Measurements from ENCODE around the gene RPTOR.
A peak's percentile ranks its signal among the peaks of the same experiment; 100 is the strongest.

RPTOR gene

DNA sequence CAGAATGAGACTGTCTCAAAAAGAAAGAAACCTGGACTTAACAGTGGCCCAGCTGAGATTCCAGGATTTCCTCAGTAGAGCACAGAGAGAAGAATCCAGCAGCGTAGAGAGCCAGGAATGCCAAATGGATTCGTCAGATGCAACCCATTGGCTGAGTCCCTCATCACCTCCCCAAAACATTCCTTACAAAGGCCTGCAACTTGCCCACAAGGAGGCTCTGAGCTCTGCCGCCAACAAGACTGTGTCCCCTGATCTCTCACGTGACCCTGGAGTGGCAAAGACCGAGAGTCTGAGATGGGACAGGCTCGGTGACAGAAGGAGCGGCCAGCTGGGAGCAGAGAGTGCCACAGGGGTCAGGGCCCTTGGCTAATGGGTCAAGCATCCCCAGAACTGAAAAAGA lies 440.1 kb downstream of the RPTOR start:
- no peak overlapping the region for H3K4me3 ChIP-seq (ENCODE audit: low read depth, low read length)

GRCh38 chr17:80986046-80986445 lies 441.4 kb downstream of the RPTOR start:
- no peak overlapping the region for H3K4me3 ChIP-seq (ENCODE audit: low read depth, low read length)

GRCh38 chr17:80986816-80987475 lies 442.3 kb downstream of the RPTOR start:
- H3K4me3 ChIP-seq (ENCODE audit: low read depth, low read length): no peak overlapping the region

- H3K4me3 ChIP-seq (ENCODE audit: low read depth, low read length): no peak overlapping the region
Measured at GRCh38 chr17:80987941-80988461, 443.4 kb downstream of the RPTOR start.

DNA sequence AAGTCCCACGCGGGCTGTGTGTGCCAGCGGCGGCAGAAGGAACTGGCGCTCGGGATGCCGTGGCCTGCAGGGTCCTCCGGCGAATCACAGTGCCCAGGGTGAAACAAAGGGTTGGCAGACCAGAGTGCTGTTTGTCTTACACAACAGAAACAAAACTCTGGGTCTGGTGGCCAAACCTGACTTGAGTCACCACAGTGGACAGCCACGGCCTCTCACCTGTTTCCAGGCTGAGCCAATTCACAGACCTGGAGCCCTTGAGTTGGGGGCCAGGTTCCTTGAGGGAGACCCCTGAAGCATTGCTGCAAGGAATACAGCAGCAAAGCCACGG lies 444.9 kb downstream of the RPTOR start:
- H3K4me3 ChIP-seq (ENCODE audit: low read depth, low read length): no peak overlapping the region

DNA sequence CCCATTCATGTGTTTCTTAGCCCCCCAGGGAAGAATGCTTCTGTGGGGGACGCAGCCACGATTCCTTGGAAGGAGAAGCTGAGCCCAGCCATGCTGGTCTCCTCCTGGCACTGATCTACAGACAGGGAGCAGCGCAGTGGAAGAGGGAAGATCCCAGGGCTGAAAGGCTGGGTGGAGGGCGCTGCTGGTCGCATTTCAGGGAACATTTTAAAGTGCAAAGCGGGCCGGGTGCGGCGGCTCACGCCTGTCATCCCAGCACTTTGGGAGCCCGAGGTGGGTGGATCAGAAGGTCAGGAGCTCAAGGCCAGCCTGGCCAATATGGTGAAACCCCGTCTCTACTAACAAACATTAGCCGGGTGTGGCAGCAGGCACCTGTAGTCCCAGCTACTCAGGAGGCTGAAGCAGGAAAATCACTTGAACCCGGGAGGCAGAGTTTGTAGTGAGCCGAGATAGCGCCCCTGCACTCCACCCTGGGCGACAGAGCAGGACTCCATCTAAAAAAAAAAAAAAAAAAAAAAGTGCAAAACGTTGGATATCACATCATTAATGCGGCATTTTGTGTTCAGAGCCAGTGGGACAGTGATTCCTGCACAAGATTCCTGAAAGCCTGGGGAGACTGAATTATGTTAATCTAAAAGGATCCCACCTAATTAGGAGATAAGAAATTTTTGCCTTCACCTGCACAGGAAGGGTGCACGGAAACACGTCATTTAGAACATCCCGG lies 446.4 kb downstream of the RPTOR start:
- H3K4me3 ChIP-seq (ENCODE audit: low read depth, low read length): peak overlapping the region; percentile 54

- H3K4me3 ChIP-seq (ENCODE audit: low read depth, low read length): peak within 1 kb of the TSS; percentile 54
Measured at GRCh38 chr17:80991645-80992076, 447.0 kb downstream of the RPTOR start, which contains the start of gene CHMP6. CHMP6 (plus strand) TSS chr17:80991841; CDS start chr17:80991919, 78 bp downstream.

DNA sequence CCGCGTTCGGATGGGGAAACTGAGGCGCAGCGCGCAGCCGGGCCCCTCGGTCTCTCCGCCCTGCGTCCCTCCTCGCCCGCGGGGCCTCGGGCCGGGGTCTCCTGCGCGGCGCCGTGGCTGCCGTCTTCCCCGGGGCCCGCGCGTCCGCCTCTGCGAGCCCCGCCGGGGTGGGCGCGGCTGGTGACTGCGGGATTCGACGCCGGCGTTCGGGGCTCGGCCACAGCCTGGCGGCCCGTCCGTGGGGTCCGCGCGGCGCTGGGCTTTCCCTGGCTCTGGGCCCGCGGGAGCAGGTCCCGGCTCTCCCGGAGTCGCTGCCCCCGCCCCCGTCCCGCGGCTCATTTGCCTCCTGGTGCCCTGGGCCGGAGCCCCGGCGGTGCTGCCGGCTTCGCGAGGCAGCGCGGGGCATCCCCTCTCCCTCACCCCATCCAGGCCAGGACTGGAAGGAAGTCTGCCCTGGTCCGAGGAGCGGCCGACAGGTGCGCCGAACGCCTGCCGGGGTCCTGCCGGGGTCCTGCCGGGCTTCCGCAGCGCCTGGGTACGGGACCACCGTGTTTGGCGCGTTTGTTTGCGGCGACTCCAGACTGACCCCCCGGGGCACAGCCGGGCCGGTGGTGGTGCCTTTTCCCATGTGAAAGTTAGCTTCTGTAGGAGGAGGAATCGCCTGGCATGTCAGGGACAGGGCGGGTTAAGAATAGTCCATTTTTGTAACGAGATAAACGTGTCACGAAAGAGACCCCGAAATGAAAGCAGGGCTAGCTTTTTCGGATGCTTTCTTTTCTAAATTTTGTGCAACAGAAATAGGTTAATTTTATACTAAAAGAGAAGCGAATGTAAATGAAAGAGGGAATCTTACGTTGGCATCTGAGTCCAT lies 447.7 kb downstream of the RPTOR start:
- H3K4me3 ChIP-seq (ENCODE audit: low read depth, low read length): peak overlapping the region; percentile 54

GRCh38 chr17:80992948-80993624 lies 448.4 kb downstream of the RPTOR start:
- peak overlapping the region; percentile 54 for H3K4me3 ChIP-seq (ENCODE audit: low read depth, low read length)

DNA sequence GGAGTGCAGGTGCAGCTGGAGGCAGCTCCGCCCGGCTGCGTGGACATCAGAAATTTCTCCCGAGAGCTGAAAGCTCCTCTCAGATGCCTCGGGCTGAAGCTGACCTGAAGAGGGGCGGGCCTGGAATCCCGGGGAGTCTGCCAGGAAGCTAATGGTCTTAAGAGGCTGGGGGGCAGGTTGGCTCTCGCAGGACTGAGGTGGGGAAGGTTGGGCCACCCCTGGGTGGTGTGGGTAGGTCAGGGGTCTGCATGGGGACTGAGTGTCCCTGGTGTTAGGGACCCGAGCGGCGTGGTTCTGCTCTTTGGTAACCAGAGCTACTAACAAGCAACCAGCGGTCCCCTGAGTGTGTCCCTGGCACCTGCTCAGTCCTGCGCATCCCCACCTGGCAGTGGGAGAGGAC lies 450.5 kb downstream of the RPTOR start:
- no peak overlapping the region for H3K4me3 ChIP-seq (ENCODE audit: low read depth, low read length)

DNA sequence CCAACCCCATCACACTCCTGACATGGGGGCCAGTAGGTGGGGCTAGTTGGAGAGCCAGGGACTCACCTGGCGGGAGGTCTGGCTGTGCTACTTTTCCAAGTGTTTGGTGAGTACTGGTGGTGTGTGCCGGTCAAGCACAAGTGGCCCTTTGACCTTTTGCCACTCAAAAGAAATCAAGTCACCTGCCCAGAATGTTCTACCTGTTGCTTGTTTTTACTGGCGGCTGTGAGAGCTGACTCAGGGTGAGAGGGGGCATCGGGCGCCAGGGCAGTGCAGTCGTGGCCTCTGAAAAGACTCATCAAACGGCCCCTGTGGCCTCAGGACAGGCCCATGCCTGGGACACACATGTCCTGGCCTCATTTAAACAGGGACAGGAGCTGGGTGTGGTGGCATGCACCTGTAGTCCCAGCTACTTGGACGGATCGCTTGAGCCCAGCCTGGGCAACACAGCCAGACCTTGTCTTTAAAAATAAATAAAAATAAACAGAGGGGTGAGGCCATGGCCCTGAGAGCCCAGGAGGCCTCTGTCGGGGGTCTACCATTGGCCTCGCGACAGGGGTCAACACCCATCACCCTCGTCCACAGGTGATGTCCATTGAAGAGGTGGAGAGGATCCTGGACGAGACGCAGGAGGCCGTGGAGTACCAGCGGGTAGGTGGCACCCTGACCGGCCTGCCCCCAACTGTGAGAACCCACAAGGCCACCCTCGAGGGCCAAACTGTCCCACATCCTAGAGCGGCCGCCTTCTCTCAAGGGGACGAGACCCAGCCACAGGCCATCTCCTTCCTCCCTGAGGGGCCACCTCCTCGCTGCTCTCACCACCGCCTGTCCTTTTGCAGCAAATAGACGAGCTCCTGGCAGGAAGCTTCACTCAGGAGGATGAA lies 452.0 kb downstream of the RPTOR start:
- no peak overlapping the region for H3K4me3 ChIP-seq (ENCODE audit: low read depth, low read length)

- H3K4me3 ChIP-seq (ENCODE audit: low read depth, low read length): no peak overlapping the region
Measured at GRCh38 chr17:80997424-80998117, 452.9 kb downstream of the RPTOR start.

DNA sequence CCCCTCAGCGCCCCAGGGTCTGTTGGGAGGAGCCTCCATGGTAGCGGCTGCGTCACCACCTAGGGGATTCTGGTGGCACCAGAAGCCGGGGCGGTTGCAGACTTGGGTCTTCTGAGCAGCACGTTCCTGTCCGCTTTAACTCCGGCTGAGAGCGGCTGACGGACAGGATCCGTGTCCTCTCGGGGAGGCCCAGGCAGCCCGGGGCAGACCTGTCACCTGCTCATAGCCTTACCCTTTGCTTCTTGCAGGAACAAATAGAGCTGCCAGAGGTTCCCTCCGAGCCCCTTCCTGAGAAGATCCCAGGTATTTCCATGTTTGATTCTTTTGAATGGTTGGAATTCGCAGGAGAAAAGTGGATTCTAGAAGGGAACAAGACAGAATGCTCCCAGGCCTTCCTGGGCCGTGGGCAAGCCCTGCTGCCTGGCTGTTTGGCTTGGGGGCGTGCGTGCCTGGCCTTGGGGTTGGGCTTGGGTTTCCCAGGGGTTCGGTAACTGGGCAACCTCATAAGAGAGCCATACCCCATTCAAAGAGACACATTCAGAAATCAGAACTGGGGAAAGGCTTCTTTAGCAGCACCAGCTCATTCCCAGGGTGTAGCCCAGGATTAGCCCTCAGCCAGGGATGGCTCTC lies 453.6 kb downstream of the RPTOR start:
- no peak overlapping the region for H3K4me3 ChIP-seq (ENCODE audit: low read depth, low read length)

GRCh38 chr17:80998748-80999535 lies 454.3 kb downstream of the RPTOR start:
- no peak overlapping the region for H3K4me3 ChIP-seq (ENCODE audit: low read depth, low read length)

DNA sequence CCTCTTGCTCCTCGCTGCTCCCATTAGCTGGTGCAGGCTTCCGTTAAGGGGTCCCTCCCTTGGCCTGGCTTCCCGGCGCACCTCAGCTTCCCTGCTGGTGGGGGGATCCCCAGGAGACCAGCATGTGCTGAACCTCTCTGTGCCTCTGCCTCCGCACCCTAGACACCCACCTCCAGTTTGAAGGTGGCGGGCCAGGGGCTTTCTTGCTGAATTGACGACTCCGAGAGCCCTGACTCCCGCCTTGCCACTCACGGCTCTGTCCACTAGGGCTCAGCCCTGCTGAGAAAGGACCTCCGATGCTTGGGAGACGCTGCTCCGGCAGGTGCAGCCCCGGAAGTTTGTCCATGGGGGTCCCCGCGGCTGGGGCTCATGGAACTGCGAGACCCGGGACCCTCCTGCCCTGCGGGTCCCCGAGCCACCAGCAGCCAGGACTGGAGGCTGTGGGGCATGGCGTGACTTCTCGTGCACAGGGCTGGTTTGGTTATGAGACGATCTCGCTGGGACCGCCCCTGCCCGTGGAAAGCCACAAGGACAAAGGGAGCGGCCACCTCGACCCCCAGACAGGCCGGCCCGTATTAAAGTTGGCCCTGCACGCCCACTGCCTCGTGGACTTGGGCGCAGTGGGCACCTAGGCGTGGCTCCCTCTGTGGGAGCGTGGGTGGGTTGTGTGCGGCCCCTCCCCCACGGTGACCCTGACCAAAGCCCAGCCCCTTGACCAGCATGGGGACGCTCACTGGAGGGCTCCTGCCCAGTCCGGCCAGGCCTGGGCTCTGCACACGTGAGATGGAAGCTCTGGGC lies 455.1 kb downstream of the RPTOR start:
- no peak overlapping the region for H3K4me3 ChIP-seq (ENCODE audit: low read depth, low read length)

DNA sequence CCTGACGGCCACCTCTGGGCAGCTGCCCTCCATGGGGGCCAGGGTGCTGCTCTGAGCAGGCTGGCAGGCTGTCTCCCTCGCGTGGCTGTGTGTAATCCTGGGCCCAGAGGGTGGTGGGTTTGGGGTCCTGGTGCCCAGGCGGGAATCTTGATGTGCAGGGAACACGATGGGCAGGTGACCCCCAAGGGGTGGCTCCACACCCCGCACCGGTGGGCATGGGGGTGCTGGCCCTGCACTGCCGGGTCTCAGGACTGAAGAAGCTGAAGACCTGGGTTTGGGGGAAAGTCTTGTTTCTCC lies 455.6 kb downstream of the RPTOR start:
- H3K4me3 ChIP-seq (ENCODE audit: low read depth, low read length): no peak overlapping the region

DNA sequence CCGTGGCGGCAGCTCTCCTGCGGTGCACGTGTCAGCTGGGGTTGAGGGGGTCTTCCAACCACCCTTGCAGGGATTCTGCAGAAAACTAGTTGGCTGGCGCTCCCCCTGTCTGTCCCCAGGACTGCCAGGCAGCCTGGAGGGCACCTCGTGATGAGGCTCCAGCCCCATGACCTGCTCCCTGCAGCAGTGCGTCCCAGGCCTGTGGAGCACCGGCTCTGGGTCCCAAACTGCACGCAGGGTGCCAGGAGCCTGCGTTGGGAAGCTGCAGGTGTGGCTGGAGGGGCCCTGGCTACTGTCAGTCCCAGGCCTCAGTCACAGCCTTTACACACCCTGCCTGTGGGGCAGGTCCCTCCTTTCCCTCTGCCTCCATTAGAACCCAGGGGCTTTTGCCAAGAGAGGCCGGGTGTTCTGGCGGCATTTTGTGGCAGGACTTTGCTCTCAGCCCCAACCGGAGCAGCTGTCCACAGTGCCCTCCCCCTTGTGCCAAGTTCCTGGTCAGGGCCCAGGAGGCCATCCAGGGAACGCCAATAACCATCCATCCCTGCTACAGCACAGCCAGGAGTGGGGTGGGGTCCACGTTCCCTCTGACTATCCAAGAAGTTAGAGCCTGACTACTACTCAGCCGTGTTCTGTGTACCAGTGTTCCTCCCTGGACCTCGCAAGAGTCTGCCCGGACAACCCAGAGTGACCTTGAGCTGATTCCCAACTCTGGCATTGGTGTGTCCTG lies 456.2 kb downstream of the RPTOR start:
- H3K4me3 ChIP-seq (ENCODE audit: low read depth, low read length): no peak overlapping the region
